ENCODE data around the gene PALB2. TPM values are rescaled to one million over a fixed set of nuclear protein-coding genes. Genes with fewer than 3 reads are reported as not detected.

PALB2 gene
- total and polyA plus RNA-seq, 9 of the 15 experiments (the other 6 are each of a cell fraction or from before 2014, with no cell fraction given) = 7.0 to 25.8 (median 15.2) TPM

DNA sequence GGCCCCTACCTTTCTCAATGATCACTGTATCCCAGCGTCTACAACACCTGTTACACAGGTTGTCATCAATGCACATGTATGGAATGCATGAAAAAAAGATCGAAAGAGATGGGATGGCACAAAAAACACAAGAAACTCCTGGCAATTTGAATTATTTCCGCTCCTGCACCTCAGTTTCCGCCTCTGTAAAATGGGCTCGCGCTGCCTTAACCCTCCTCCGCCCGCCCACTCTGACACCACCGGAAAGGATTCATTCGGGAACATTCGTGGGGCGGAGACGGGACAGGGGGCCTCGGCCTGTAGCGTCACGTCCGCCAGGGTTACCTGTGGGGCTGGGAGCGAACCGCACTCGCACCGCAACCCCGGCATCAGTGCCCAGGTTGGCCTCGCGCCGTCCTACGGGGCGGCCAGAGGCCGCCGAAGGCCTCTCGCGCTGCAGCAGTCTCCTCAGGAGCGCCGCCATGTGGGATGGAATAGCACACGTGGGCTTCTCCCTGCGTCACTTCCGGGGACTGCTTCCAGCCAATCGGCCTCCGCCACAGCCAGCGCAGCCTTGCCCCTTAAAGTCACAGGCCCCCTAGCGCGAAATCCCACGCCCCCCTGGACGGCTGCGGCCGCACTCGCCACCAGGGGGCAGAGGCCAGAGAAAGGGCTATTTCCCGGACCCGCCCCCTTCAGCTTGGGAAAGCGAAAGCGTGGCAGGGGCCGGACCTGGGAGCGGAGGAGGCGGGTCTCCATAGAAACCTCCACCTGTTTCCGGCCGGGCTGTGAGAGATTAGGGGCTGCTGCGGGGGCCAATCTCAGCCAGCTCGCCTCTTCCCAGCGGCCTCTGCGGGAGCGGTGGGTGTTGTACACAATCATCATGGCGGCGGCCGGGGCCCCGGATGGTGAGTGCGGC is 84.0 kb downstream of the PALB2 start, which contains the start of the genes EARS2 and UBFD1 (continued):
- no peak for TF ChIP-seq ZNF217 (CRISPR knock-in tag; IDR thresholded peaks at IDR 0.05)
- TF ChIP-seq ZNF263 (CRISPR knock-in tag; IDR thresholded peaks at IDR 0.05; ENCODE audit: borderline replicate concordance) = peak; percentile 39; the same call in 1 of the 2 replicates
- TF ChIP-seq BCL6 (CRISPR knock-in tag; IDR thresholded peaks at IDR 0.05) = no peak
- TF ChIP-seq FOS (IDR thresholded peaks at IDR 0.05; ENCODE audit: extremely low read depth, insufficient read length) = peak; percentile 5
- peak; percentile 67 for TF ChIP-seq HCFC1 (IDR thresholded peaks at IDR 0.05; ENCODE audit: low read depth, low read length)
- no peak for TF ChIP-seq SRSF1 (IDR thresholded peaks at IDR 0.05; ENCODE audit: low read depth, low read length)
- TF ChIP-seq SMARCB1 (IDR thresholded peaks at IDR 0.05; ENCODE audit: insufficient read length, low read depth) = no peak
- TF ChIP-seq XRCC3 (IDR thresholded peaks at IDR 0.05) = no peak
- TF ChIP-seq STAT5A (IDR thresholded peaks at IDR 0.05; ENCODE audit: borderline replicate concordance, low read length) = no peak
- TF ChIP-seq ZNF696 (CRISPR knock-in tag; conservative IDR thresholded peaks at IDR 0.05) = no peak
- TF ChIP-seq HDGF (IDR thresholded peaks at IDR 0.05) = peak; percentile 69; the same call in 1 of the 2 replicates
- TF ChIP-seq SAP30 (IDR thresholded peaks at IDR 0.05; ENCODE audit: borderline replicate concordance, insufficient read depth, low read depth, low read length, poor library complexity, severe bottlenecking) = peak; percentile 99
- 0 out of 2 replicates have a peak, but pooled peaks have one; percentile 10 for TF ChIP-seq ELF2 (CRISPR knock-in tag; IDR thresholded peaks at IDR 0.05)
- TF ChIP-seq ZNF764 (CRISPR knock-in tag; IDR thresholded peaks at IDR 0.05; ENCODE audit: low read depth) = no peak
- no peak for TF ChIP-seq E2F1 (CRISPR knock-in tag; IDR thresholded peaks at IDR 0.05)
- peak; percentile 23; the same call in 1 of the 2 replicates for TF ChIP-seq ZNF24 (IDR thresholded peaks at IDR 0.05)
- TF ChIP-seq MNT (conservative IDR thresholded peaks at IDR 0.05) = peak; percentile 100
- TF ChIP-seq, protein P1, sequence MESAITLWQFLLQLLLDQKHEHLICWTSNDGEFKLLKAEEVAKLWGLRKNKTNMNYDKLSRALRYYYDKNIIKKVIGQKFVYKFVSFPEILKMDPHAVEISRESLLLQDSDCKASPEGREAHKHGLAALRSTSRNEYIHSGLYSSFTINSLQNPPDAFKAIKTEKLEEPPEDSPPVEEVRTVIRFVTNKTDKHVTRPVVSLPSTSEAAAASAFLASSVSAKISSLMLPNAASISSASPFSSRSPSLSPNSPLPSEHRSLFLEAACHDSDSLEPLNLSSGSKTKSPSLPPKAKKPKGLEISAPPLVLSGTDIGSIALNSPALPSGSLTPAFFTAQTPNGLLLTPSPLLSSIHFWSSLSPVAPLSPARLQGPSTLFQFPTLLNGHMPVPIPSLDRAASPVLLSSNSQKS (CRISPR knock-in tag; IDR thresholded peaks at IDR 0.05) = no peak
- peak; percentile 100 for TF ChIP-seq KLF13 (tag; IDR thresholded peaks at IDR 0.05; ENCODE audit: borderline replicate concordance, low read depth)
- TF ChIP-seq ZBTB9 (CRISPR knock-in tag; IDR thresholded peaks at IDR 0.05) = no peak
- TF ChIP-seq MED1 (CRISPR knock-in tag; IDR thresholded peaks at IDR 0.05; ENCODE audit: borderline replicate concordance) = no peak
- TF ChIP-seq PCBP2 (IDR thresholded peaks at IDR 0.05; ENCODE audit: low read depth, low read length, poor library complexity, severe bottlenecking) = no peak

All from K562 (cell line).